BE2C (cell line): ENCODE measurements around the gene UNC13A.

Experiments
- DNase-seq: peaks from one replicate; pipeline ENCODE4 v3.0.0-alpha.2; 2020
- H3K27me3 ChIP-seq: fragments of 250-450 bp; sonication (Bioruptor Pico); 2 replicates; pipeline ENCODE4 v1.5.1; 2020; ENCODE audit warnings: mild to moderate bottlenecking
- H3K36me3 ChIP-seq: fragments of 250-450 bp; sonication (Bioruptor Pico); 2 replicates; pipeline ENCODE4 v1.5.1; 2020; ENCODE audit warnings: mild to moderate bottlenecking
- H3K4me1 ChIP-seq: fragments of 250-450 bp; sonication (Bioruptor Pico); 2 replicates; pipeline ENCODE4 v1.5.1; 2020
- H3K4me3 ChIP-seq: 2 replicates; pipeline ENCODE4 v1.5.1; 2011; ENCODE audit warnings: low read depth, low read length
- H3K9me3 ChIP-seq: fragments of 250-450 bp; sonication (Bioruptor Pico); 2 replicates; pipeline ENCODE4 v1.5.1; 2020
- CTCF ChIP-seq: IDR thresholded peaks from 2 replicates; pipeline ENCODE4 v1.5.1; 2012; ENCODE audit warnings: mild to moderate bottlenecking, low read depth, low read length

The UNC13A gene

DNA sequence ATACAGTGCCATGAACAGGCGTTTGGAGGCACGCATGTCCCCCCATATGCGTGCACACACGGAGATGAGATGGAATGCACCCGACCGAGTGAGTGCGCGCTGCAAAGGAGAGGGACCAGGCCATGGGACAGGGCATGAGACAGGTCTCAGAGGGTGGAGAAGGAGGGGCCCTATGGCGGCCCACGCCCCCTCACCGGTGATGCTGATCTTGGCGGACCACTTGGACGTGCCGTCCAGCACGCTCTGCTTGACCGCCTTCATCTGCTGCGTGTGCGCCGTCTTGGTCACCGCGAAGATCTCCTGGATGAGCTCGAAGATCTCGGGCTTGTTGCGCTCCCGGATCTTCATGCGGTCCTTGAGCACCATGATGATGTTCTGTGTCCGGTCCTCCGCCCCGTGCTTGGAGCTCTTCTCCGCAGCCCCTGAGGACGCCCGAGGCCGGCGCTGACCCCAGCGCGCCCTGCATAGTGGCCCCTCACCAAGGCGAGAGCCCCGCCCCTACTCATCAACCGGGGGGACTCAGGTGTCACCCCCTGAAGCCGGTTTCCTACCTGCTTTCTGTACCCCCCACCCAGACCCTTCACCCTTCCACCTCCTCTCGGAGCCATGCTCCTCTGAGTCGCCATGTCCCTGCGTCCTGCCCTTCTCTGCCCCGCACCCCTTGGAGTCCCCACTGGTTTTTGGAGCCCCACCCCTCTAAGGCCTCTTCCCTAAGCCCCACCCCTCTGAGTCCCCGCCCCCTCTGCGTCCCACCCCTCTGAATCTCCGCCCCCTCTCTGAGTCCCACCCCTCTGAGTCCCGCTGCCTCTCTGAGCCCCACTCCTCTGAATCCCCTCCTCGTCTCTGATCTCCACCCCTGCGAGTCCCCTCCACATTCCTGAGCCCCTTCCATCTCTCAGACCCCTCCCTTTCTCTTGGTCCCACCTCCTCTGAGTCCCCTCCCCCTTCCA lies 40.8 kb downstream of the UNC13A start:
- DNase-seq: no peak
- no peaks in the 10 kb centered on the region for H3K27me3 ChIP-seq
- no peaks in the 10 kb centered on the region for H3K9me3 ChIP-seq
- no peaks in the 10 kb centered on the region for H3K4me1 ChIP-seq
- peaks cover 53% of the 10 kb centered on the region for H3K36me3 ChIP-seq
- H3K4me3 ChIP-seq: no peak overlapping the region
- TF ChIP-seq CTCF: no peak

- no peak for DNase-seq
- Histone ChIP-seq H3K36me3 (peaks cover 56% of the 10 kb centered on the region), H3K27me3 (no peaks in the 10 kb centered on the region), H3K4me1 (no peaks in the 10 kb centered on the region), H3K9me3 (no peaks in the 10 kb centered on the region), H3K4me3 (no peak overlapping the region)
- TF ChIP-seq CTCF: peak; percentile 9; the same call in 1 of the 2 replicates
Measured at GRCh38 chr19:17646441-17646840, 41.7 kb downstream of the UNC13A start.

DNA sequence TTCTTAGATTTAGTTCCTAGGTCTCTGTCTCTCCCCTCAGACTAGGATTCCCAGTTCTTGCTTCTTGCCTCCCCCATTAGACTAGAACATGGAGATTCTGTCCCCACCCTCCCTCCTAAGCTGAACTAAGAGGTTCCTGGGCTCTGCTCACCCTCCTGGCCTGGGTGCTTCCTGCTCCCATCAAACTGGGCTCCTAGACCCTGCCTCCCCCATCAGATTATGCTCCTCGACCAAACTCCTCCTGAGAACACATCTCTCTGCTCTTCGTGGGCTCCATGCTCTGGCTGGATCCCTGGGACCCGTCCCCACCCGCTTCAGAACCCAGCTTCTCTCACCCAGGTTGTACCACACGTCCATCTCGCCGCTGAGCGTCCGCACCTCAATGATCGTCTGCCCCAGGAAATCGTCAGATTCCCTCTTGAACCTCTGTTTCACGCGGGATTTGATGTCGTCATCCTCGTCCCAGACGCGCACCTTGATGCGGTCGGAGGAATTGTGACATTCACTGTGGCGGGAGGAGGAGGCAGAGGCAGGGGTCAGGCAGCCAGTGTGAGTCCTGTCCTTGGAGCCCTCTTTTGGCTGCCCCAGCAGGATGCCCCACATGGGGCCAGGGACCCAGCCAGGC lies 42.7 kb downstream of the UNC13A start:
- H3K36me3 ChIP-seq: peaks cover 64% of the 10 kb centered on the region
- no peaks in the 10 kb centered on the region for H3K4me1 ChIP-seq
- no peak for DNase-seq
- H3K9me3 ChIP-seq: no peaks in the 10 kb centered on the region
- no peaks in the 10 kb centered on the region for H3K27me3 ChIP-seq
- no peak for TF ChIP-seq CTCF
- no peak overlapping the region for H3K4me3 ChIP-seq

GRCh38 chr19:17642656-17643055 lies 45.5 kb downstream of the UNC13A start:
- H3K4me1 ChIP-seq: no peaks in the 10 kb centered on the region
- no peak for TF ChIP-seq CTCF
- DNase-seq: no peak
- H3K27me3 ChIP-seq: no peaks in the 10 kb centered on the region
- no peaks in the 10 kb centered on the region for H3K9me3 ChIP-seq
- no peak overlapping the region for H3K4me3 ChIP-seq
- peaks cover 68% of the 10 kb centered on the region for H3K36me3 ChIP-seq

DNA sequence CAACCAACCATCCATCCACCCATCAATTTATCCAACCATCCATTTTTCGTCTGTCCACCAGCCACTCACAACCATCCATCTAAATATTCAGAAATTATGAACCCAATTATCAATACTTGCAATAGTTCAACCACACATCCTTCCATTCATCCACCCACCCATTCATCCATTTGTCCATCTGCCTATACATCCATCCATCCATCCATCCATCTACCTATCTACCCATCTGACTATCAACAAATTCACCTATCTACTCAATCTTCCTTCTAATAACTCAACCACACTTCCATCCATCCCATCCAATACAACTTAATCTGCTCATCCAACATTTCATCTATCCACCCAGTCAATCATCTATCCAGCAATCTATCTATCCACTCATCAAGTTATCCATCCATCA lies 46.3 kb downstream of the UNC13A start:
- TF ChIP-seq CTCF: no peak
- H3K36me3 ChIP-seq: peaks cover 62% of the 10 kb centered on the region
- no peaks in the 10 kb centered on the region for H3K27me3 ChIP-seq

GRCh38 chr19:17641181-17641580 lies 47.0 kb downstream of the UNC13A start:
- Histone ChIP-seq H3K27me3 (no peaks in the 10 kb centered on the region), H3K4me3 (no peak overlapping the region), H3K4me1 (no peaks in the 10 kb centered on the region), H3K9me3 (no peaks in the 10 kb centered on the region), H3K36me3 (peaks cover 63% of the 10 kb centered on the region)
- TF ChIP-seq CTCF: no peak
- DNase-seq: no peak

More for the DNA sequence above, 46.3 kb downstream of the UNC13A start:
- no peak for DNase-seq
- no peaks in the 10 kb centered on the region for H3K9me3 ChIP-seq
- no peaks in the 10 kb centered on the region for H3K4me1 ChIP-seq
- H3K4me3 ChIP-seq: no peak overlapping the region
